Stimulated activated CD8-positive, alpha-beta memory T cell treated with anti-CD3 and anti-CD28 coated beads, Interleukin-12 subunit alpha, Interleukin-12 subunit beta, amount 100 ng/mL, for 24 hours (primary cell): ENCODE data around the gene GABPB1.
A peak's percentile ranks its signal among the peaks of the same experiment; 100 is the strongest.
"Not testable (repeated sequence)": the region's sequence is repeated elsewhere in the genome, so short reads cannot be mapped to it uniquely, and the experiment has no call there.

ENCODE experiments used
- DNase-seq: peaks from one replicate; pipeline ENCODE4 v3.0.0-alpha.2; 2020; ENCODE audit errors: extremely low read depth

GABPB1 gene

GRCh38 chr15:50354838-50355618, at the start of gene GABPB1:
GABPB1 (minus strand) TSS chr15:50355198; CDS start chr15:50309798, 45,400 bp downstream.
- peak; percentile 70 for DNase-seq

GRCh38 chr15:50391561-50391960, 36.6 kb upstream of the GABPB1 start:
- DNase-seq: not testable (repeated sequence)

- no peak for DNase-seq
Observed at GRCh38 chr15:50390554-50391264, 35.7 kb upstream of the GABPB1 start.

- not testable (repeated sequence) for DNase-seq
Observed at GRCh38 chr15:50382408-50382807, 27.4 kb upstream of the GABPB1 start.

GRCh38 chr15:50381438-50381837, 26.4 kb upstream of the GABPB1 start:
- DNase-seq: no peak

GRCh38 chr15:50380089-50380488, 25.1 kb upstream of the GABPB1 start:
- DNase-seq: no peak

GRCh38 chr15:50379413-50379812, 24.4 kb upstream of the GABPB1 start:
- not testable (repeated sequence) for DNase-seq

GRCh38 chr15:50378776-50379175, 23.8 kb upstream of the GABPB1 start:
- no peak for DNase-seq

- DNase-seq: no peak
Observed at GRCh38 chr15:50377867-50378751, 23.1 kb upstream of the GABPB1 start.

- not testable (repeated sequence) for DNase-seq
Observed at GRCh38 chr15:50369564-50369963, 14.6 kb upstream of the GABPB1 start.

- DNase-seq: no peak
Observed at GRCh38 chr15:50365971-50366370, 11.0 kb upstream of the GABPB1 start.

GRCh38 chr15:50365570-50365969, 10.6 kb upstream of the GABPB1 start:
- DNase-seq: no peak

GRCh38 chr15:50363612-50364011, 8.6 kb upstream of the GABPB1 start:
- no peak for DNase-seq

GRCh38 chr15:50361756-50362155, 6.8 kb upstream of the GABPB1 start:
- no peak for DNase-seq

GRCh38 chr15:50358845-50359244, 3.8 kb upstream of the GABPB1 start:
- DNase-seq: no peak

GRCh38 chr15:50355980-50356379, 982 bp upstream of the GABPB1 start:
- no peak for DNase-seq

- DNase-seq: no peak
Observed at GRCh38 chr15:50355619-50355905, 564 bp upstream of the GABPB1 start.

GRCh38 chr15:50353975-50354837, 792 bp downstream of the GABPB1 start:
- no peak for DNase-seq

GRCh38 chr15:50353251-50353974, 1.6 kb downstream of the GABPB1 start:
- no peak for DNase-seq

GRCh38 chr15:50350621-50351020, 4.4 kb downstream of the GABPB1 start:
- DNase-seq: no peak

- no peak for DNase-seq
Observed at GRCh38 chr15:50345298-50345697, 9.7 kb downstream of the GABPB1 start.
